HG03442 (cell line): ENCODE data around the gene HOXD9.

ENCODE experiments used
- ATAC-seq: cut with Tn5 transposase; IDR thresholded peaks from one replicate; pipeline ENCODE4 v1.9.1; 2021; ENCODE audit warnings: mild to moderate bottlenecking, moderate library complexity; ENCODE audit not compliant: unreplicated experiment

The HOXD9 gene

GRCh38 chr2:176110415-176111308 is 11.9 kb upstream of the HOXD9 start:
- no peak for ATAC-seq

- ATAC-seq, result no peak
These were observed 11.2 kb upstream of the HOXD9 start for GRCh38 chr2:176111309-176111663.

- ATAC-seq, result no peak
These were observed 10.6 kb upstream of the HOXD9 start for GRCh38 chr2:176111846-176112374.

- no peak for ATAC-seq
These were observed 9.9 kb upstream of the HOXD9 start for GRCh38 chr2:176112375-176113302.

GRCh38 chr2:176114120-176114929 is 8.2 kb upstream of the HOXD9 start:
- ATAC-seq, result no peak

- no peak for ATAC-seq
These were observed 7.4 kb upstream of the HOXD9 start for GRCh38 chr2:176114930-176115625.

- ATAC-seq, result no peak
These were observed 6.4 kb upstream of the HOXD9 start, which contains the start of gene HOXD10 for GRCh38 chr2:176115883-176116813. Gene HOXD10, plus strand, starts transcription at chr2:176116778. Its CDS starts 56 bp downstream, at chr2:176116834.

GRCh38 chr2:176117162-176117822 is 5.2 kb upstream of the HOXD9 start:
- no peak for ATAC-seq

- ATAC-seq, result no peak
These were observed 4.6 kb upstream of the HOXD9 start for GRCh38 chr2:176117823-176118371.

GRCh38 chr2:176118601-176119339 is 3.7 kb upstream of the HOXD9 start:
- ATAC-seq, result no peak

- ATAC-seq, result no peak
These were observed 1.9 kb upstream of the HOXD9 start for GRCh38 chr2:176120364-176121189.

GRCh38 chr2:176121190-176122051 is 1.1 kb upstream of the HOXD9 start:
- ATAC-seq, result no peak

GRCh38 chr2:176122052-176122682 is 352 bp upstream of the HOXD9 start:
- no peak for ATAC-seq

GRCh38 chr2:176123411-176124109 is 1.0 kb downstream of the HOXD9 start:
- ATAC-seq, result no peak
